Activated T-cell treated with anti-CD3 and anti-CD28 coated beads, Interleukin-2, amount 50 U/mL, for 48 hours (primary cell): Measurements from ENCODE around the gene DCP1B.
"Not testable (repeated sequence)": the region's sequence is repeated elsewhere in the genome, so short reads cannot be mapped to it uniquely, and the experiment has no call there.

Source experiments
- DNase-seq, 2 experiments: peaks; one replicate each; pipeline ENCODE4 v3.0.0-alpha.2; 2020

DCP1B gene

DNA sequence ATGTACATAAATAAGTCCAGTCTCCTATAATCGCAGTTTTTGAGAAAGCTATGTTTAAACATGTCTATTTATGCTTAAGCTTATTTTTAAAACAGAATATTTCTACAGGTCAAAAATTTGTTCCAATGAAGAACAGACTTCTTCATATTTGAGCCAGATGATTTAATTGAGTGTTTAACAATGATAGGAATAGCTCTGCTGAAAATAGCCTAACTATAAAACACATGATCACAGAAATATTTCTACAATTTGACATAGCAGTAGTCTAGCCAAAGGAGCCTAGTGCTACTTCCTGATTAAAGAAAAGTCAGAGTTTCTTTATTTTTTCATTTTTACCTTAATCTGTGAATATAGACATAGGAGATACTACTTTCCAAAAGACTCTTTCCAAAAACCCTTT is 29.4 kb downstream of the DCP1B start:
- DNase-seq = no peak

GRCh38 chr12:1972856-1973317 is 31.4 kb downstream of the DCP1B start:
- DNase-seq = no peak

- no peak for DNase-seq
Observed at GRCh38 chr12:1972260-1972659, 32.0 kb downstream of the DCP1B start.

GRCh38 chr12:1970331-1970900 is 33.8 kb downstream of the DCP1B start:
- DNase-seq = no peak

DNA sequence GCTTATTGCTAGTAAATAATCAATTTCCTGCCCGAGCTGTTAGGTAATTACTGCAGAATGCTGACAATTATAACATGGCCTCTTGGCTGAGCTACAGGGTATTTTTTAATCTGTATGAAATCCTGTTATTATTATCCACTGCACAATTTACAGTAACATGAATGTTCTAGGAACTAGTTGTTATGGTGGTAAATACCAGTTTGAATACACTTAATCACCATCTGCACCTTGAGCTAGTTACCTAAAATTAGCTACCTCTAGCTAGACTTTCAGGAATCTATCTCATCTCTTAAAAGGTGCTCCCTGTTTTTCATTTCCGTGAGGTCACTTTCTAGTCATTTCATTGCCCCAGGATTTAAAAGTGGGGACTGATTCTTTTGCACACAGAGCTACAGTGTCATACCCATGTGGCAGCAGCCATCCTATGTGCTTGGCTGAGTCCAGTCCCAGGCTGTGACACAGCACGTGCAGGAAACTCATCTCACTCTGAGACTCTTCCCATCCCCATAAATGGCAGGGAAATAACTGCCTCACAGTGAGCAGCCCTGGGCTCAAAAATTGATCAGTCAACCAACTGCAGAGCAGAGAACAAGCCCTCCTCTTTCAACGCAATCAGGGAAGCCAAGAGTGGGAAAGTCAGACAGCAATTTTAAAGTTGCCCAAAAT is 37.6 kb downstream of the DCP1B start:
- no peak for DNase-seq

- no peak for DNase-seq
Observed at GRCh38 chr12:1965916-1966315, 38.3 kb downstream of the DCP1B start.

- no peak for DNase-seq
Observed at GRCh38 chr12:1962051-1963020, 41.9 kb downstream of the DCP1B start.

GRCh38 chr12:1956716-1957115 is 47.5 kb downstream of the DCP1B start:
- DNase-seq = no peak

GRCh38 chr12:1949771-1950470 is 54.3 kb downstream of the DCP1B start:
- DNase-seq = no peak

DNA sequence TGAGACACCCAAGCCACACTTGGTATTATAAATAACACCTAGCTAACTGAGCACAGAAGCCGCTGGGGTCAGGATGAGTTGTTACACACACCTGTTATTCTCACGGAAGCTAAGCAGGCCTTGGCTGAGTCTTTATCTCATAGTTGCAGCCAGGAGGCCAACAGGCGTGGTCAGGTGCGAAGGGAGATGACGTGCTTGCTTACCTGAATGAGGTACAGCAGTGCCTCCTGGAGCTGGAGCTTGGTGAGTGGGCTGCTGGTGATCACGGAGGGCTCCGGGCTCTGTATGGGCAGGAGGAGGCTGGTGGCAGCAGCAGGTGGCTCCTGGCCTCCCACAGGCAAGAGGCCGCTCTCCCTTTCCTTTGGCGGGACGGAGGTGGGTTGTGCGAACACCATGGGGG is 55.4 kb downstream of the DCP1B start:
- DNase-seq = no peak

DNA sequence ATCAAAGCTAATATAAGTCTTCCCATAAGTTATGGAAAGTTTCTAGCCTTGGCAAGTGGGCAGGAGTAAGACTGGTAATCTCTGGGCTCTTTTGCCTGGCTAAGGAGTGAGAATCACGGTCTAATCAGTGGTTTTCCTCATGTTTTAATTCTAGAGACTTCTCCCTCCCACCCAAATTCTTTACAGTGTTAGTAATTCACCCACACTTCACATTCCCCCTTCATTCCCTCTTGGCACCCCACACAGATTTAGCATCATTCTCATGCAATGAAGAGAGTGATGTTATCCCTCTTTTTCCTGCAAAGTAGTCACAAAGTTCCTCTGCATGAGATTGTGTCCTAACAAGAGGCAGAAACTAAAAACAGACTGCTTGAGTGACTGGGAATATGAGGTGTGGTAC is 57.2 kb downstream of the DCP1B start:
- no peak for DNase-seq

- no peak for DNase-seq
Observed at GRCh38 chr12:1946296-1946695, 58.0 kb downstream of the DCP1B start.

DNA sequence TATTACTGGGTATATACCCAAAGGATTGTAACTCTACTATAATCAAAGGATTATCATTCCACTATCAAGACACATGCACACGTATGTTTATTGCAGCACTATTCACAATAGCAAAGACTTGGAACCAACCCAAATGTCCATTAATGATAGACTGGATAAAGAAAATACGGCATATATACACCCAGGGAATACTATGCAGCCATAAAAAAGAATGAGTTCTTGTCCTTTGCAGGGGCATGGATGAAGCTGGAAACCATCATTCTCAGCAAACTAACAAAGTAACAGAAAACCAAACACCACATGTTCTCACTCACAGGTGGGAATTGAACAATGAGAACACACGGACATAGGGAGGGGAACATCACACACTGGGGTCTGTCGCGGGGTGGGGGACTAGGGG is 58.8 kb downstream of the DCP1B start:
- DNase-seq = not testable (repeated sequence)

DNA sequence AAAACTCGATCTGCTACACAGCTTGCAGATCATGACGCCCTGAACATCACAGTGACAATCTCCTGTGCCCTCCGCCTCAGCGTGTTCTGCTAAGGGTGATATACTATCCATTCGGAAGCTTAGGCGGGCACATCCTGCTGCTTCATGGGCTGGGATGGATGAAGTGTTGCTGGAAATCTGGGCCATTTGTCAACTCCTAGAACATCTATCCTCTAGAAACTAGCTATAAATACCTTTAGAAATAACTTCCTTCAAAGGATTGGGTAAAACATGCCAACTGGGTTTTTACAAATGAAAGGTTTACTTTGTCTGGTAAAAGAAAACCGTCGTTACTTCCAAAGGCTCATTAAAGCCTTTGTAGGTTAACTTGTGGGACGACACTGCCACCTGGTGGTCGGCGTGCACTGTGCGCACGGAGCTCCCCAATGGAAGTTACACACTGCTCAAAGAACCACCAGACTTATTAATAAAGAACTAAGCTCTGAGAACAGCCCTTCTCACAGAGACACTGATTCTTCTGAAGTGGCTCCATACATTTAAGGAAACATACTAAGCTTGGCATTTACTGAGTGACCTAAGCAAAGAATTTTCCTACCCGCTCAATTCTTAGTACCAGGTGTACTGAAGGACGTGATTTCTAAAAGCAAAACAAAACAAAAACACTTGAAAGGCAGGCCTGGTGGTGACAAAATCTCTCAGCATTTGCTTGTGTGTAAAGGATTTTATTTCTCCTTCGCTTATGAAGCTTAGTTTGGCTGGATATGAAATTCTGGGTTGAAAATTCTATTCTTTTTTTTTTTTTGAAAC is 64.3 kb downstream of the DCP1B start:
- peak; percentile 91 to 94 for DNase-seq

DNA sequence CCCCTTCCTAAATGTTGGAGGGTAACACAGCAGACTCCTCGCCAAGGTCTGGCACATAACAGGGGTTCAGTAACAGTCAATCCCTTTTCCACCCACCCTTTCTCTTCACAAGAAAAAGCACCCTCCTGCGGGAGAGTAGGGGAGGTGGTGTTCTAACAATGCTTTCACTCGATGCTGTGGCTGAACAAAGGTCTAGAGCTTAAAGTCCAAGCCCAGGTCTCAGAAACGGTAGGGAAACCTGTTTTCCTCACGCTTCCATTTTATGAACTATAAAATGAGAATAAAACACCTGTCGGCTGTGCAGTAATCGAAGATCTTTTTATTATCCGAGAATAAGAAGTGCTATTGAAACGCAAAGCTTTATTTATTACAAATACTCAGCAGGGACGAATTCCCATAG is 64.9 kb downstream of the DCP1B start:
- DNase-seq = no peak

- DNase-seq = no peak
Observed at GRCh38 chr12:1937481-1938224, 66.6 kb downstream of the DCP1B start.

- DNase-seq = no peak
Observed at GRCh38 chr12:1936406-1937320, 67.6 kb downstream of the DCP1B start.

GRCh38 chr12:1935700-1936378 is 68.4 kb downstream of the DCP1B start:
- peak in 1 of 2 experiments; percentile 12 for DNase-seq

GRCh38 chr12:1935242-1935641 is 69.0 kb downstream of the DCP1B start:
- peak in 1 of 2 experiments; percentile 6 for DNase-seq

DNA sequence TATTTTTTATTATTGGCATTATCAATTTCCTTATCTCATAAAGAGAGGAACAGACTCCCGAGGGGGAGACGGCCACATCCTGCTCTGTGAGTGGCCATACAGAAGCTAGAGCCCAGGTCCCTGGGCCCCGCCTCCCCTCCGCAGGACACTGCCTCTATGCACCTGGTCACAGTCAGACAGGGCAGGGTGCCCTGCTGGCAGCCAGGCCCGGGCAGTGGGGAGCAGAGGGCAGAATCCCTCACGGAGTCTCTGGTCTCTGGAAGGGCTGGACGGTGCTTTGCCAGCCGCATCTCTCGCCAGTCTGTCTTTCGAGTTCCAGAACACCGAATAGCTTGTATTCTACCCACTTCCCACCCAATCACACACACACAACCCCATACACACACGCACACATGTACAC is 69.4 kb downstream of the DCP1B start:
- no peak for DNase-seq
